Stimulated activated CD4-positive, alpha-beta T cell treated with anti-CD3 and anti-CD28 coated beads, Interleukin-1b, Interleukin-23, amount 100 ng/mL, for 1 hour (primary cell): ENCODE data around the gene RNF43.
"Not testable (repeated sequence)": the region's sequence is repeated elsewhere in the genome, so short reads cannot be mapped to it uniquely, and the experiment has no call there.

ENCODE experiments used
- DNase-seq, 2 donors: peaks; one replicate each; pipeline ENCODE4 v3.0.0-alpha.2; 2020; ENCODE audit warnings: low read depth in 2 of 2

The RNF43 gene

DNA sequence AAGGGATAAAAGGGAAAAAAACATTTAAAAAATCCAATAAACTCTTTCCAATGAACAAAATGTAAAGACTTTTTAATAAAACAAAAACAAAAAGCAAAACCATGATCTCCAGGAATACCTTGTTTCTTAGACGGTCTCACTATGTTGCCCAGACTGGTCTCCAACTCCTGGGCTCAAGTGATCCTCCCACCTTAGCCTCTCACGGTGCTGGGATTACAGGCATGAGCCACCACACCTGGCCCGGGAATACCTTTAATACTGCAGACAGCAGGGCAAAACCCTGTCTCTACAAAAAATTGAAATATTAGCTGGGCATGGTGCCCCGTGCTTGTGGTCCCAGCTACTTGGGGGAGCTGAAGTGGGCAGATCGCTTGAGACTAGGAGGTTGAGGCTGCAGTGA is 7.9 kb downstream of the RNF43 start:
- no peak for DNase-seq

DNA sequence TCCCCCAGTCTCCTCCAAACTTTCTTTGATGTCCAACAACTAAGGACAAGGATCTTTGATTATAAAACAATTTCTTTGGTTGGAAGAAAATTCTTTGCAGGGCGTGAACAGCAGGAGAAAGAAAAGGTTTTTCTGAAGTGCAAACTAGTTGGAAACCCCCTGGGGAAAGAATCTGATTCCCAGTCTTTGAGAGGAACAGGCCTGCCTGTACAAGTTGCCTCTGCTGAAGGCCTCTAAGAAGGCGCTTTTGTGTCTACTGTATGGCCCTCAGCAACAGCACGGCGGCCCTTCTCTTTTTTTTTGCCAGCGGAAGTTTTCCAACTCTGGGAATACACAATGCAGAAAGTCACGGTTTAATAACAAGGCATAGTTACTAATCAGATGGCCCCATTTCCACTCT is 14.0 kb downstream of the RNF43 start:
- no peak for DNase-seq

DNA sequence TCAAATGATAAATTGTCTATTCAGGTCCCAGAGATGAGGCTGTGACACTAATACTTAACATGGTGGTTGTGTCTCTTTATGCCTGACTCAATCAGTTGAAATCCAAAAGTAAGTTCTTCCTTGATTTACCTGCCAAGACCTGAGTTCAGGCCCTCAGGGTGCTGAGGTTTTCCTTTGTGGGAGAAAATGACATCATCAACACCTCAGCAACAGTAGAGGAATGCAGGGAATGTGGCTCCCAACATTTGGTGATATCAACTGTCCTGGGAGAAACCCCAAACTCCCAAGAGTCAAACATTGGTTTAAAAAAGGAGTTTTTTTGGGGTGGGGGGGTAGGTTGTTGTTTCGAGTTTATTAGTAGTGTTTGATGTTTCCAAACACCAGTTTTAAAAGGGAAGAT is 14.7 kb downstream of the RNF43 start:
- no peak for DNase-seq

DNA sequence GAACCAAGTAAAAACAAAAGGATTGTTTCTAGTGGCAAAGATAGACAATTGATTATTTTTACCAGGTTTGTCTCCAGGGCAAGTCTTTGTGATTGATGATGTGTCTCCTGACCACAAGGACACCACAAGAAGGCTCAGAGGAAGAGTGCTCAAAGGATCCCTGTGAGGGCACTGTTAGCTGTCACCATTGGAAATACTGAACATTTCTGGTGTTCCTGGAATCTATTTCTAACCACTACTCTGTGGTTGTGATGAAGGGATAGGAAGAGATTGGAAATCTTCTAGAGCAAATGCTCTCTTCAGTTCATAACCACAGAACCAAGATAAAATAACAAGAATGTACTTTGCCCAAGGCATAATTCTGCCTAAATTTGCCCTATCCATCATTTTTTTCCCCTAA is 15.3 kb downstream of the RNF43 start:
- DNase-seq: no peak

DNA sequence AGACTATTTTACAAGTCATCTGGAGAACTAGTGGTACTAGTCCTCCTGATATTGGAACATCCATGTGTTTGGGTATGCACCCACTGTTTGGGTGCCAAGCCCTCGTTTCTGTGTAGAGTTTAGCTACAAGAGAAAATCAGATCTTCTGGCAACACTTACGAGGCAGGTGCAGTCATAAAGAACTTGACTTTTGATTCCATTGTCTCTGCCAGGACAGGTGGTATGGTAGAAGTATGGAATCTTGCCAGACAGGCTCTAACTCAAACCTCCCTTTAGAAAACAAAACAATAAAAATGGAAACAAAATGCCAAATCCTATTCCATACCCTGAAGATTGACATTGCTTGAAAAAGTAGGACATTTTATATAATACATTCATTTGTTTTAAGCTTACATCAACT is 16.0 kb downstream of the RNF43 start:
- DNase-seq: no peak

DNA sequence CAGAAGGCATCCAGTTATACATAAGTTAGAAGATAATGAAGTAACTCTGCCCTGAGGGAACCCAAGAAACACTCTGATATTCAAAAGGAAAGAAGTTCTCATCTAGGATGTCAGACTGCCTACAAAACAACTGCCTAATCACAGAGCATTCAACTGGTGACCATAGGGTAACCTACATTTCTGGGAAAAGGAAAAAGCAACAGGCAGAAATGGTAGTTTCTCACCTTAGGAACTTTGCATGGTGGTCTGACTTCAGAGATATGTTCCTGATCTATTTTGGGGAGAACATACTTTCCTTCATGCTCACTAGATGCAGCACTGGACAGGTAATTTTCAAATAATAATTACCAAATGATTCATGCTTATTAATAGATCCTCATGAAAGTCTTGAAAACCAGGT is 16.5 kb downstream of the RNF43 start:
- DNase-seq: no peak

DNA sequence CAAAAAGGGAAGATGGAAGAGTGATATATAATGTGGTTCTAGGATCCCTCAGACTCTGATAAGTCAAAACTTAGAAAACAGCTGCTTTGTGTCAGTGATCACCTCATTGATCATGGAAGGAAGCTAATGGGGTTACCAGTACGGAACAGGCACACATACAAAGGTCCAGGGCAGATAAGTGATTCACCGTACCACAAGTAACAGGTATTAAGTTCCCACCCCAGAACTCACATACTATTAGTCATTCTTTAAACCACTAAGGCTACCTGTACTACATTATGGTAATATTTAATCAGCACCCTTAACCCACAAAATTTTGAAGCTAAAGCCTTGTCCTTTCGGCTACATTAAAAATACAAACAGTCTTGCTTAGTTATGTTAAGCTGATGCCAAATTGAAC is 17.4 kb downstream of the RNF43 start:
- no peak for DNase-seq

DNA sequence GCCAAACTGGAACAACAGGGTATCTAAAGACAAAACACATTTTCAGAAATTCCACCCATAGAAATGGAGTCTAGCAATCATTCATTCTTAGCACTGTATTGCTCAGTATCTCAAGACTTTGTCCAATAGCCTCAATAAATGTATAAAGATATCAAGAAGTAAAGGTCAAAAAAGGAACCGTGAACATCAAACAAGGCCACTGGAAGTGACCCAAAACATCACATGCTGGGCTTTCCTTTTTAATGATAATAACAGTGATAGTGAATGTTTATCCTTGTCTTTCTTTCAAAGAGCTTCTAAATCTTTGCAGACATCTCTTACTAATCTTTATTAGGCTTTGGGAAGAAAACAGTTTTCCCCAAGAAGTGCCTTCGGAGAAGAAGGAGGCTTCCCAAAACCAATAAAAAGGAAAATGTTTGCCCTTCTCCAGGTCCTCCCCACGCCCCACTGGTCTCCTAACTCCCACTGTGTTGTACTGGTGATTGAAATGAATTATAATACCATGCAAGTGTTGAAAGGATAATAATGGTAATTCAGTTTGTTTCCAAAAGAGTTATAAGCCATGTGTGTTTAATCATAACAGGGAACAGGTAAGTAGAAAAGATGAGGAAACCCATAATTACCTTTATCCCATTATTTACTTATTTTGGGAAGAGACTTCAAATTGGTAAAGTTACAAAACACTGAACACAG is 18.6 kb downstream of the RNF43 start:
- no peak for DNase-seq

DNA sequence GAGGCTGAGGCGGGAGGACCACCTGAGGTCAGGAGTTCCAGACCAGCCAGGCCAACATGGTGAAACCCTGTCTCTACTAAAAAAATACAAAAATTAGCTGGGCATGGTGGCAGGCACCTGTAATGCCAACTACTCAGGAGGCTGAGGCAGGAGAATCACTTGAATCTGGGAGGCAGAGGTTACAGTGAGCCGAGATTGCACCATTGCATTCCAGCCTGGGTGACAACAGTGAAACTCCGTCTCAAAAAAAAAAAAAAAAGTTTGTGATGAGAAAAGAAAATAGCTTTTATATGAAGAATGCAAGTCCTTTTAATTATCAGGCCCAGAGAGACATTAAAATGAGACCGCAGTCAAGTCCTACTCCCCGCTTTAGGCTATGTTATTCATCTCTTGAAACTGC is 19.9 kb downstream of the RNF43 start:
- not testable (repeated sequence) for DNase-seq

DNA sequence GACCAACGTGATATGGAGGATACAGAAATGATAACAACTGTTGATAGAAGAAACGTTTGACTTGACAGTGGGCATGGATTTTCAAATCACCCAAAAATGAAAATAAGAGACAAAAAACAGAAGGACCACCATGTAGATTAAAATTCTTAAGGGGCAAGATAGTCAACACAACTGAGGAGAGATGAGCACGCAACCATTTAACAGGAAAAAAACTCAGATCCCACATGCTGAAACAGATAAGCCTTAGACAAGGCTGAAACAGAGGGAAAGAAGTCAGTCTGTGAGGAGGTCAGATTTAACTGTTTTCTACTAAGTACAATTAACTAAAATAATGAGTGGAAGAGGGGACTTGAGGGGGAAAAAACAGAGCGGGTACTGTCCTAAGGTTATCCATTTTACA is 21.2 kb downstream of the RNF43 start:
- DNase-seq: no peak

DNA sequence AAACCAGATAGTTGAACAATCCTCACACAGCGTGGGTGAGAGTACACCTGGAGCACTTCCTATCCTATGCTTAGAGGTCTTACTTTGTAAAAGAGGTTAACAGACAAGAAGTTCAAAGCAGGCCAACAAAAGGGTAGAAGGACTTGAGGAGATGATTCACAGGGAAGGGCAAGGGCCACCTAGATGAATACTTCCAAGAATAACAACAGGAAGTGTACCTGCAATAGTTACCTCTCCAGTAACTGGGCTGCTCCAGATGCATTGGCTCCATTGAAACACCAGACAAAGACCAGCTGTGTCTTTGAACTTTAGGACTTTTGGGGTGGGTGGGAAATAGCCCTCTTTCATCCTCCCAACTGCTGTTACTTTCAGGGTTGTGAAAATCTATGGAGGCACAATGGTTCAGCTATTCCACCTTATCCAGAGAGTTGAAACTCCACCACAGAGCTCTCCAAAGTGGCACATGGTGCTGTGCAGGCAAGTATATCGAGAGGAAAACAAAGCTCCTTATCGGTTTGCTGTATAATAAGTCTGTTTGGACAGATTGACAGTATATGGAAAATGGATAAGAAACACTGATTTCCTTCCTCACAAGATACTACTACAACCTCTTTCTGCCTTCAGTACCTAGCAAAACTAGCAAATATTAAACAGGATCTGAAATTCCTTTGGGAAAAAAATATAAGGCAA is 22.7 kb downstream of the RNF43 start:
- no peak for DNase-seq

DNA sequence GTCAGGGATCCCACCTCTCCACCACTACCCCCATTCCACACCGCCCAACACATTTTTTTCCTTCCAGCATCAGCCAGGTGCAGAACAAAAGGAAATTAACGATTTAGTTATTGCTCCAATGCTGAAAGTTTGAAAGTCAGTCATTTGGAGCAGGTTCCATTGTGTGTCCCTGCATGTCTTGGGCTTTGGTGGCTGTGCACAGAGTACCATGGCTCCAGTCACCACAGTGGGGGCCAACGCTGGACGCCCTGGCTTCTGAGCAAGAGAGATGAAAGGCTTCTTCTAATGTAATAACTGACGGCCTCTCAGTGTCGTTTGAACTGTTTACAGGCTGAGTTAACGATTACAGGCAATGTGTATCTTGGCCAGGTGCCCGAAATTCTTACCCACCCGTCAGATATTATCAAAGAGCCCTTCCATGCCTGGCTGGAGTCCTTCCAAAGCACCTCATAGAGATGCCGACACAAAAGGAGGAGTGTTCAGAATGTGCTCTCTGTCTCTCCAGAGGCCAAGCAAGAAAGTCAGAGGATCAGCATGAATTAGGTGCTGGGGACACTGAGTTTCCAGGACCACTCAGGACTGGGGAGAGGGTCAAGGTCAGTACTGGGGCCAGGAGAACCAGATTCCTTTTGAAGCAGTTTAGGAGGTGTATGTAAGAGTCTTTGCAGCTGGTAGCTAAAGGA is 25.9 kb downstream of the RNF43 start:
- DNase-seq: no peak

DNA sequence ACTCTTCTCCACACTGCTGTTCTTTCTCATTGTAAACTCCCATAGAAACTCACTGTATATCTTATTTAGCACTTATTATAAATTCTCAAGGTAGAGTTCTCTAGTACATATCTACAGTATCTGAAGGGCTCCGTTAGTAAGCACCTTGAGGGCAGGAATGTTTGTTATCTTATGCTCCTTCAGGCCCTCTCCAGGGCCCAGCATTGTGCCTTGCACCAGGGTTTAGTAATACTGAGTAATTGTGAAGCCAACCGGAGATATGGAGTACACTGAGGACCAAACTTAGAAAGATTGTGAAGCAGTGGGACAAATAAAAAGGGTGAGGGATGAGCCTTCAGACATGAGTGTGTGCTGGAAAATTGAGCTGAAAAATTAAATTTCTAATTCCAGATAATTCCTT is 26.4 kb downstream of the RNF43 start:
- DNase-seq: no peak

DNA sequence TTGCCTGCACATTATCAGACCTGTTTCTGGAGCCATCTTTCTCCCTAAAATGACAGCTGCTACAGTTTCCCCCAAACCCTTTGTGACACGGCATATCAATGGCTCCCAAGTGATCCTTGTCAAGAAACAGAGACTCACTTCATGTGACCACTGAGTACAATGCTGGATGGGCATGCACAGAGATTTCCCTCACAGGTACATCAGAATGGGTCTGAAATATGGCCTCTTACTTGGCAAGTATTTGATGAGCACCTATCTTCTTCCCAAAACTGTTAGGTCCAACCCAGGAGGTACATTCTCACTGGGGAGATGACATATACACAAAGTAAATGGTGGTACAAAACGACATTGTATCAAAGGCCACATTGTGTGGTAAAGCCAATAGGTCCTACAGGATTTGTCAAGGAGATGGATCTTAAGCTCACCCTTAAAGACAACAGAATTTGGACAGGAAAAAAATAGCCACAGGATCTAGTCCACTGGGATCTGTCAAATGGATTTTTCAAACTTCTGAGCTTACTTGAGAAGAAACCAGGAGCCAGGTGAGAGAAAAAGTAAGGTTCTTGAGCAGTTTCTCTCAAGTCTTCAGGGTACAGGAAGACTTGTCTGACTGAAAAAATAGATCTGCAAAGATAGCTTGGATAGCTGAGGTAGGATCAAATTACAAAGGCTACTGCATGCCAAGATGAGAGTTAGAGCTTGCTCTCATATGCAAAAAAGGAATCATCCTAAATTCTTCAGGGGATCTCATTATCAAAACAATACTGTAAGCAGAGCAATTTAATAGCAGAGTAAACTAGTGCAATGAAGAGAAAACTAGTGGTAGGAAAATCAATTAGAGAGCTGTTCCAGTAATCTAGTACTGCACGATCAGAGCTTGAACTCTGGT is 28.8 kb downstream of the RNF43 start:
- no peak for DNase-seq

DNA sequence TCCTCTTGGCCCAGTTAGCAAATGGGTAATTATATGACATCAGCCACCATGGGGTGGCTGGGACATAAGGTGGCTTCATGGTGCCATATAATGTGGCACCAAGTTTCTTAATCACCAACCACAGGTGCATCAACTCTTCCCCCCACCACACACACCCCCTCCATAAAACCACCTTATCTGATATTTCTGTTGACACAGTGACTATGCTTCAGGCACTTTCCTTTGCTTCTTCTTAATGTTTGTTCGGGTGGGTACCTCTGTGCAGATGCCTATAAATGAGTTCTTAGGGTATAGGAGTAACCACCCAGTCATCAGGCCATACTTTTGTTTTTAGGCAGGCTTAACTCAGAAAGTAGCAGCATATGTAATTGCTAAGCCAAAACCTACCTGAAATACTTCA is 29.5 kb downstream of the RNF43 start:
- DNase-seq: no peak

DNA sequence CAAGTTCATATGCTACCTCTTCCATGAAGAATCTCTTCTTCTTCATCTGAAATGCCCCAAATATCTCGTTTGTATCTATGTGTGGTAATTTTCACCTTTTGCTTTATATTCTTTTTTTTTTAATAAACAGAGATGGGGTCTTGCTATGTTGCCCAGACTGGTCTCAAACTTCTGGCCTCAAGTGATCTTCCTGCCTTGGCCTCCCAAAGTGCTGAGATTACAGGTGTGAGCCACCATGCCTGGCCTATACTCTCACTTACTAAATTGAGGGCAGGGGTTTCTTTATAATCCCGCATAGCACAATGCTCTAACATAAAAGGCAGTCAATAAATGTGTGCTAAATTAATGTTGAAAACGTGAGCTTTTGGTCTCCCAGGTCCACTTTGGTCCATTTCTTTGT is 30.6 kb downstream of the RNF43 start:
- no peak for DNase-seq

DNA sequence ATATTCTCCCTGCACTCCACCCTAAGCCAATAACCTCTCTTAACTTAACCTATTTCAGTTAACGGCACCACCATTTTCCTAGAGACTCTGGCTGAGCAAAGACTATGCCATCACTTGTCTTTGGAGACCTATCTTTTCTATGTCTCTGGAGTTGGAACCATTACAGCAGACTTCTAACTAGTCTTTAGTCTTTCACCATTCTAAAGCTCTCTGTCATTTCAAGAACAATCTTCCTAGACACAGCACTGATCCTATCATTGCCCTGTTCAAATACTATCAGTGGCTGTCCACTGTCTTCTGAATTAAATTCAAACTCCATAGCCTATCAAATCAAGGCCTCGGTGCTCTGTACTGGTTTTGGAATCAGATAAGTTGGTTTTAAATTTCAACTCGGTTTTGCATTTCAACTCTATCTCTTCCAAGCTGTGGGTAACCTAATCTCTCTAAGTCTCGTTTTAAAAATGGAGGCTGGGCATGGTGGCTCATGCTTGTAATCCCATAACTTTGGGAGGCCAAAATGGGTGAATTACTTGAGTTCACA is 31.9 kb downstream of the RNF43 start:
- DNase-seq: no peak

DNA sequence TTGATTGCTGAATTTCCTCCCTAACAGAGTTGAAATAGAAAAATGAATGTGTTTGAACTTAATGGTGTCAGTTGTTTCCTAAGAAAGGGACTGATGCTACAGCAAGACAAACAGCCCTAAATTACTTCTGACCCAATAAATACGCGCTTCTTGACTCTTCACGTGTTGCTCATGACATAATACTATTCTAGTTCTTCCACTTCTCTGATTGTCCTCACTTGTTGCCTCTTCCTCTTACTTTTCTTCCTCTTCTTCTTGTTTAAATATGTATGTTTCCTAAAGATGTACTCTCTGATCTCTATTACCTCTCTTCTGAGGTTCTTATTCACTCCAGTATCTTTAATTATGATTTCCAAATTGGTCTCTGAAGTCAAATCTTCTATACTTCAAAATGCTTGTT is 32.4 kb downstream of the RNF43 start:
- no peak for DNase-seq

DNA sequence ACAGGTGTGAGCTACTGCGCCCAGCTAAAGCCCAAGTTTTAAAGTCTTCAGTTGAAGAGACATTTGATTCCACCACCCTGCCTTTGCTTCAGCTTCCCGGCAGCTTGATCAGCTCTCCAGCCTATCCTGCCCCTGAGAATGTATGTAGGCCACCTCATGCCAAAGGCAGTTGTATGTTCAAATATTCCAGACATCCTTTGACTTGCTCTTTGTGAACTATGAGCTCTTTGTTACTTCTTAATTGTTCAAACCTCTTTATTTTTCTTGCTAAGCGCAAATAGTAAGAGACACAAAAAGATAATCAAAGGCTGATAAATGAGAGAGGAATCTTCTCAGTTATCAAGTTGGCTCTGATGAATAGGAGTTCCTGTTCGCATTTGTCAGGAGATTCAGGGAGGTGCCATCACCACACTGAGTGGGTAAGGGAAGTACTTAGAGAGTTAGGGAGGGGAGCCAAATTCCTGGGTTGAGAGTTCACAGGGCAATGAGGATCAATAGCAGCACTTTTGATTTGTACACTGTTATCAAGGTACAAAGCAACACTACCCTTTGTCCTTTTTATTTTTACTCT is 33.4 kb downstream of the RNF43 start:
- no peak for DNase-seq

DNA sequence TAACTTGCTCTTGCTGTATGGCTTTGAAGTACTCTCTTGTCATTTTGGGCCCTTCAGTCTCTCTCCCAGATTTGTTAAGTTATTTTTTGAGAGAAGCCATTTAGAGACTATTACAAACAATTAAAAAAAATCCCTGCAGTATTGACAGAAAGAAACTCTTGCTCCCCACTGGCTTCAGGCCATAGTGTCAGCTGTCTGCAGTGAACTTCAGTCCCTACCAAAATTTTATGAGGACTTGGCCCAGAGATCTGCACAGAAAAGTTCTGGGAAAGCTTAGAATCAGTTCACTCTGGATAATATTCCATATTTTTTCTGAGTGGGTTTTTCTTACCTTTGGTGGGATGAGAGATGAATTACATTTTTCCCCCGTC is 34.5 kb downstream of the RNF43 start:
- DNase-seq: no peak

DNA sequence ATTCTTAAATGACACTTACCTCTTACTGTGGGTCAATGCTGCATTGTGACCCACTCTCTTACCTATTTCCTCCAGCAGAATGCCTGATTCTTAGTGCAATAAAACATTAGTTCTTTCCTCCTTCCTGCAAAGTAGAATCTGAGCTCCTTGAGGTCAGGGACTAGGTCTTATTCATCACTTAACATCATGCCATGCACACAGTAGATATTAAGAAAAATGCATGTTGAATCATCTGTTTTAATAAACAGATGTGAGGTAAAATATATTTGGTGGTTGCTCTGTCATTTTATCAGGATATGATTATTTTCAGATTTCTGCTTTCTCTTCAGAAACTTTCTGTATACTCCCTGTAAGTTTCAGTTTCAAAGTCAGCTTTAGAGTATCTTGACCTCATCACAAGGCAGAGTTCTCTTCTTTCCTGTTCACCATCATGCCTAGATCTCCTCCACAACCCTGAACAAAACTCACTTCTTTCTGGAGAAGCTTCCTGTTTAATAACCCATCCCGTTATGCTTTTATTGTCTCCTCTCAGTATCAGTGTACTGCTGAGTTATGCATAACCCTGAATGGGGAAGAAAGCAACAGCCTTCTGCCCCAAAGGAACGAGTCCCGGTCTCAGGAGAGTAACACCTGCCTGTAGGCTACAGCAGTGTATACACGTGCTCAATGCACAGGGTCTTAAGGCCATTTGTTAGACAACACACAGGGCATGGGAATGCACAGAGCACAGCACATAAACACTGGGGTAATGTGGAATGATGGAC is 35.0 kb downstream of the RNF43 start:
- DNase-seq: no peak
